ENCODE measurements around the gene C12orf75. TPM values are rescaled to one million over a fixed set of nuclear protein-coding genes. Genes with fewer than 3 reads are reported as not detected.

The C12orf75 gene
- total and polyA plus RNA-seq, 2 donors (not counting 1 experiment from before 2014, with no cell fraction given) = 133 to 298 TPM

GRCh38 chr12:105336411-105336810, 5.9 kb downstream of the C12orf75 start:
- H4K20me1 ChIP-seq (ENCODE audit: control insufficient read depth, extremely low read depth, insufficient read depth, low read length) = no peaks in the 10 kb centered on the region
- peaks cover 14% of the 10 kb centered on the region for H3K4me1 ChIP-seq (ENCODE audit: control insufficient read depth, extremely low read depth, insufficient read depth, low read length)
- H3K9ac ChIP-seq (ENCODE audit: insufficient read depth, low read length) = no peak overlapping the region
- no peak overlapping the region for H3K27ac ChIP-seq (ENCODE audit: insufficient read depth, low read length)
- TF ChIP-seq EZH2 (IDR thresholded peaks at IDR 0.05; ENCODE audit: low read length, missing control alignments) = no peak
- TF ChIP-seq, protein P1, sequence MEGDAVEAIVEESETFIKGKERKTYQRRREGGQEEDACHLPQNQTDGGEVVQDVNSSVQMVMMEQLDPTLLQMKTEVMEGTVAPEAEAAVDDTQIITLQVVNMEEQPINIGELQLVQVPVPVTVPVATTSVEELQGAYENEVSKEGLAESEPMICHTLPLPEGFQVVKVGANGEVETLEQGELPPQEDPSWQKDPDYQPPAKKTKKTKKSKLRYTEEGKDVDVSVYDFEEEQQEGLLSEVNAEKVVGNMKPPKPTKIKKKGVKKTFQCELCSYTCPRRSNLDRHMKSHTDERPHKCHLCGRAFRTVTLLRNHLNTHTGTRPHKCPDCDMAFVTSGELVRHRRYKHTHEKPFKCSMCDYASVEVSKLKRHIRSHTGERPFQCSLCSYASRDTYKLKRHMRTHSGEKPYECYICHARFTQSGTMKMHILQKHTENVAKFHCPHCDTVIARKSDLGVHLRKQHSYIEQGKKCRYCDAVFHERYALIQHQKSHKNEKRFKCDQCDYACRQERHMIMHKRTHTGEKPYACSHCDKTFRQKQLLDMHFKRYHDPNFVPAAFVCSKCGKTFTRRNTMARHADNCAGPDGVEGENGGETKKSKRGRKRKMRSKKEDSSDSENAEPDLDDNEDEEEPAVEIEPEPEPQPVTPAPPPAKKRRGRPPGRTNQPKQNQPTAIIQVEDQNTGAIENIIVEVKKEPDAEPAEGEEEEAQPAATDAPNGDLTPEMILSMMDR (conservative IDR thresholded peaks at IDR 0.05 in 1 of 2, IDR thresholded peaks at IDR 0.05 in 1 of 2; ENCODE audit: low read depth in 1 of 2, low read length in 2 of 2) = no peak
- DNase-seq (ENCODE audit: low read depth in 2 of 2) = no peak
- H2AFZ ChIP-seq (ENCODE audit: low read length) = no peak overlapping the region
- H3K9me3 ChIP-seq (ENCODE audit: control insufficient read depth, insufficient read depth, low read depth, low read length) = no peaks in the 10 kb centered on the region
- H3K36me3 ChIP-seq (ENCODE audit: control insufficient read depth, insufficient read depth, low read length) = no peaks in the 10 kb centered on the region
- no peak overlapping the region for H3K4me2 ChIP-seq (ENCODE audit: extremely low read depth, insufficient read depth, low read length)
- peaks cover 91% of the 10 kb centered on the region for H3K79me2 ChIP-seq (ENCODE audit: control insufficient read depth, insufficient read depth, low read length)
- no peak overlapping the region for H3K4me3 ChIP-seq (replicated peaks in 1 of 4; ENCODE audit: control extremely low read depth in 1 of 4, insufficient read depth in 1 of 4, low read depth in 3 of 4, low read length in 4 of 4)
- H3K27me3 ChIP-seq (ENCODE audit: control insufficient read depth, insufficient read depth, low read length) = no peaks in the 10 kb centered on the region

DNA sequence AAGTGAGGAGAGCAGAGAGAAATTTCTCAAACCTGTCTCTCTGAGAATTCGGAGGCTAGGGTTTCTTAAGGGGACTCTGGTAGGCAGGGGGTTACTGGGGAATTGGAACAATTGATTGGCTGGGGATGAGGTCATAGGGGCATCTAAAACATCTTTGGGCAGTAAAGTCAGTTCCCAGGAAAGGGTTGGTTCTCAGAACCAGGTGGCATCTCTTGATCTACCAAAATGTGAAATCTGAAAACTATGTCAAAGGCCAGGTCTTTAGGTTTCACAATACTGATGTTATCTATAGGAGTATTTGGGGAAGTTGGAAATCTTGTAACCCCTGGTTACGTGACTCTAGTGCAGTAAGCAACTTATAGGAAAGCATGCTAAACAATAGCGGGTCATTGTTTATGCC, 6.9 kb downstream of the C12orf75 start:
- no peaks in the 10 kb centered on the region for H3K27me3 ChIP-seq (ENCODE audit: control insufficient read depth, insufficient read depth, low read length)
- H3K27ac ChIP-seq (ENCODE audit: insufficient read depth, low read length) = no peak overlapping the region
- no peak for DNase-seq (ENCODE audit: low read depth in 2 of 2)
- H4K20me1 ChIP-seq (ENCODE audit: control insufficient read depth, extremely low read depth, insufficient read depth, low read length) = no peaks in the 10 kb centered on the region
- H3K36me3 ChIP-seq (ENCODE audit: control insufficient read depth, insufficient read depth, low read length) = no peaks in the 10 kb centered on the region
- TF ChIP-seq, protein P1 (conservative IDR thresholded peaks at IDR 0.05 in 1 of 2, IDR thresholded peaks at IDR 0.05 in 1 of 2; ENCODE audit: low read depth in 1 of 2, low read length in 2 of 2) = no peak
- TF ChIP-seq EZH2 (IDR thresholded peaks at IDR 0.05; ENCODE audit: low read length, missing control alignments) = no peak
- H3K9ac ChIP-seq (ENCODE audit: insufficient read depth, low read length) = no peak overlapping the region
- no peaks in the 10 kb centered on the region for H3K9me3 ChIP-seq (ENCODE audit: control insufficient read depth, insufficient read depth, low read depth, low read length)
- H2AFZ ChIP-seq (ENCODE audit: low read length) = no peak overlapping the region
- no peak overlapping the region for H3K4me2 ChIP-seq (ENCODE audit: extremely low read depth, insufficient read depth, low read length)
- peaks cover 91% of the 10 kb centered on the region for H3K79me2 ChIP-seq (ENCODE audit: control insufficient read depth, insufficient read depth, low read length)
- H3K4me3 ChIP-seq (replicated peaks in 1 of 4; ENCODE audit: control extremely low read depth in 1 of 4, insufficient read depth in 1 of 4, low read depth in 3 of 4, low read length in 4 of 4) = no peak overlapping the region
- peaks cover 13% of the 10 kb centered on the region for H3K4me1 ChIP-seq (ENCODE audit: control insufficient read depth, extremely low read depth, insufficient read depth, low read length)

GRCh38 chr12:105338966-105339365, 8.5 kb downstream of the C12orf75 start:
- H4K20me1 ChIP-seq (ENCODE audit: control insufficient read depth, extremely low read depth, insufficient read depth, low read length) = no peaks in the 10 kb centered on the region
- H3K4me3 ChIP-seq (replicated peaks in 1 of 4; ENCODE audit: control extremely low read depth in 1 of 4, insufficient read depth in 1 of 4, low read depth in 3 of 4, low read length in 4 of 4) = no peak overlapping the region
- no peak overlapping the region for H2AFZ ChIP-seq (ENCODE audit: low read length)
- no peaks in the 10 kb centered on the region for H3K9me3 ChIP-seq (ENCODE audit: control insufficient read depth, insufficient read depth, low read depth, low read length)
- H3K36me3 ChIP-seq (ENCODE audit: control insufficient read depth, insufficient read depth, low read length) = peaks cover 2% of the 10 kb centered on the region
- no peak overlapping the region for H3K27ac ChIP-seq (ENCODE audit: insufficient read depth, low read length)
- H3K79me2 ChIP-seq (ENCODE audit: control insufficient read depth, insufficient read depth, low read length) = peaks cover 92% of the 10 kb centered on the region
- H3K4me2 ChIP-seq (ENCODE audit: extremely low read depth, insufficient read depth, low read length) = no peak overlapping the region
- DNase-seq (ENCODE audit: low read depth in 2 of 2) = peak in 1 of 2 donors; percentile 56
- TF ChIP-seq EZH2 (IDR thresholded peaks at IDR 0.05; ENCODE audit: low read length, missing control alignments) = no peak
- TF ChIP-seq, protein P1 (conservative IDR thresholded peaks at IDR 0.05 in 1 of 2, IDR thresholded peaks at IDR 0.05 in 1 of 2; ENCODE audit: low read depth in 1 of 2, low read length in 2 of 2) = no peak
- no peak overlapping the region for H3K9ac ChIP-seq (ENCODE audit: insufficient read depth, low read length)
- H3K4me1 ChIP-seq (ENCODE audit: control insufficient read depth, extremely low read depth, insufficient read depth, low read length) = peaks cover 10% of the 10 kb centered on the region
- H3K27me3 ChIP-seq (ENCODE audit: control insufficient read depth, insufficient read depth, low read length) = no peaks in the 10 kb centered on the region
